GM23338 (cell line): ENCODE data around the gene PLXNB2. TPM values are rescaled to one million over a fixed set of nuclear protein-coding genes. Genes with fewer than 3 reads are reported as not detected.

Experiments
- ATAC-seq: fragments of 200-7000 bp; cut with Tn5 transposase; 3 replicates; pipeline ENCODE4 v1.9.1; 2020
- DNase-seq: peaks from one replicate; pipeline ENCODE4 v3.0.0-alpha.2; 2015; ENCODE audit warnings: low spot score
- H2AFZ ChIP-seq: fragments of 200-600 bp; sonication (generic); 2 replicates; pipeline ENCODE4 v1.8.0; 2016; ENCODE audit warnings: antibody characterized with exemption, mild to moderate bottlenecking, moderate library complexity
- H3F3A ChIP-seq: fragments of 200-600 bp; sonication (generic); replicated peaks from 2 replicates; pipeline ENCODE4 v1.8.0; 2017; ENCODE audit warnings: antibody characterized with exemption, mixed run types, low read depth
- H3K27ac ChIP-seq: fragments of 200-600 bp; sonication (generic); 2 replicates; pipeline ENCODE4 v1.6.1; 2016; ENCODE audit warnings: low read depth
- H3K27me3 ChIP-seq: fragments of 200-600 bp; sonication (generic); 2 replicates; pipeline ENCODE4 v1.8.0; 2016; ENCODE audit warnings: mild to moderate bottlenecking, mixed run types, moderate library complexity; ENCODE audit not compliant: insufficient read depth
- H3K36me3 ChIP-seq: fragments of 200-600 bp; sonication (generic); 2 replicates; pipeline ENCODE4 v1.8.0; 2016; ENCODE audit warnings: mild to moderate bottlenecking; ENCODE audit not compliant: insufficient read depth
- H3K4me1 ChIP-seq: fragments of 200-600 bp; sonication (generic); 2 replicates; pipeline ENCODE4 v1.8.0; 2016; ENCODE audit warnings: mild to moderate bottlenecking, moderate library complexity; ENCODE audit not compliant: insufficient read depth
- H3K4me2 ChIP-seq: fragments of 200-600 bp; sonication (generic); 2 replicates; pipeline ENCODE4 v1.7.1; 2017; ENCODE audit warnings: mixed run types
- H3K4me3 ChIP-seq: fragments of 200-600 bp; sonication (generic); 2 replicates; pipeline ENCODE4 v1.6.1; 2016; ENCODE audit warnings: mixed run types
- H3K79me2 ChIP-seq: fragments of 200-600 bp; sonication (generic); replicated peaks from 2 replicates; pipeline ENCODE4 v1.8.0; 2017; ENCODE audit warnings: mild to moderate bottlenecking; ENCODE audit not compliant: insufficient read depth
- H3K9me2 ChIP-seq: fragments of 200-600 bp; sonication (generic); 2 replicates; pipeline ENCODE4 v1.8.0; 2017; ENCODE audit not compliant: insufficient read depth
- H4K20me1 ChIP-seq: fragments of 200-600 bp; sonication (generic); replicated peaks from 2 replicates; pipeline ENCODE4 v1.8.0; 2017; ENCODE audit warnings: mild to moderate bottlenecking; ENCODE audit not compliant: insufficient read depth
- H3K27ac Mint-ChIP-seq: 2 replicates; pipeline ENCODE4 v1.8.0; 2020; ENCODE audit warnings: inconsistent platforms, mild to moderate bottlenecking, moderate library complexity, mixed read lengths
- H3K27me3 Mint-ChIP-seq: 3 replicates; pipeline ENCODE4 v1.8.0; 2022; ENCODE audit warnings: low read depth, mild to moderate bottlenecking, moderate library complexity, mixed read lengths, inconsistent platforms; ENCODE audit not compliant: insufficient read depth, poor library complexity
- H3K36me3 Mint-ChIP-seq: 3 replicates; pipeline ENCODE4 v1.8.0; 2021; ENCODE audit warnings: low read depth, mild to moderate bottlenecking, inconsistent platforms, moderate library complexity, mixed read lengths
- H3K4me1 Mint-ChIP-seq: 3 replicates; pipeline ENCODE4 v1.8.0; 2020; ENCODE audit warnings: mild to moderate bottlenecking, inconsistent platforms, mixed read lengths
- H3K4me3 Mint-ChIP-seq: 3 replicates; pipeline ENCODE4 v1.8.0; 2021; ENCODE audit warnings: moderate library complexity, mild to moderate bottlenecking, inconsistent platforms, mixed read lengths
- H3K9me3 Mint-ChIP-seq: 3 replicates; pipeline ENCODE4 v1.8.0; 2020; ENCODE audit warnings: moderate library complexity, mild to moderate bottlenecking, inconsistent platforms, mixed read lengths
- CREB1 ChIP-seq: fragments of 250-450 bp; sonication (Bioruptor Pico); IDR thresholded peaks from 2 replicates; pipeline ENCODE4 v1.5.0; 2020; ENCODE audit warnings: low read depth, mild to moderate bottlenecking, moderate library complexity
- CTCF ChIP-seq, 2 experiments: fragments of 200-600 bp in 1 of 2; sonication (generic) in 1 of 2; conservative IDR thresholded peaks; 2 replicates each; pipeline versions ENCODE4 v1.5.1 to v1.6.1; 2016 to 2017; ENCODE audit warnings: antibody characterized with exemption in 2 of 2, low read depth in 2 of 2, mild to moderate bottlenecking in 2 of 2, moderate library complexity in 1 of 2
- EZH2 ChIP-seq: fragments of 200-600 bp; sonication (generic); IDR thresholded peaks from one replicate; pipeline ENCODE4 v1.8.0; 2017; ENCODE audit warnings: antibody characterized with exemption, mild to moderate bottlenecking, low read depth; ENCODE audit not compliant: unreplicated experiment
- EZH2phosphoT487 ChIP-seq: fragments of 200-600 bp; sonication (generic); IDR thresholded peaks from one replicate; pipeline ENCODE4 v1.8.1; 2018; ENCODE audit warnings: antibody characterized with exemption; ENCODE audit not compliant: unreplicated experiment
- JUNB ChIP-seq: IDR thresholded peaks from one replicate; pipeline ENCODE4 v1.6.1; 2016; ENCODE audit warnings: antibody characterized with exemption; ENCODE audit not compliant: unreplicated experiment
- NANOG ChIP-seq: IDR thresholded peaks from 2 replicates; pipeline ENCODE4 v1.6.1; 2016; ENCODE audit warnings: antibody characterized with exemption, borderline replicate concordance
- POLR2AphosphoS5 ChIP-seq: IDR thresholded peaks from 2 replicates; pipeline ENCODE4 v1.6.1; 2016; ENCODE audit warnings: antibody characterized with exemption, low read depth
- STAT1 ChIP-seq: IDR thresholded peaks from one replicate; pipeline ENCODE4 v1.6.1; 2016; ENCODE audit warnings: antibody characterized with exemption; ENCODE audit not compliant: unreplicated experiment
- ZNF114 ChIP-seq: fragments of 250-450 bp; sonication (Bioruptor Pico); IDR thresholded peaks from 2 replicates; pipeline ENCODE4 v1.5.0; 2020; ENCODE audit warnings: mild to moderate bottlenecking, moderate library complexity
- ZNF331 ChIP-seq: fragments of 250-450 bp; sonication (Bioruptor Pico); IDR thresholded peaks from 2 replicates; pipeline ENCODE4 v1.5.0; 2020; ENCODE audit warnings: low read depth, mild to moderate bottlenecking, moderate library complexity
- polyA plus RNA-seq: library from polyadenylated mRNA; unstranded; fragments of >200 nt; fragmentation: Nextera tagmentation; extraction: Ambion mirVana; gene quantifications from 2 replicates; pipeline ENCODE4 v1.2.1, GENCODE V29; 2016
- total RNA-seq: library from RNA; depleted of rRNA; stranded (reverse); fragments of >200 nt; shearing (Covaris generic); gene quantifications from 2 replicates; pipeline ENCODE4 v1.2.3, GENCODE V29; 2014
- TF ChIP-seq, protein P1 (sequence below): IDR thresholded peaks from one replicate; pipeline ENCODE4 v1.6.1; 2018; ENCODE audit warnings: antibody characterized with exemption; ENCODE audit not compliant: unreplicated experiment
- TF ChIP-seq, protein P2 (sequence below): IDR thresholded peaks from 2 replicates; pipeline ENCODE4 v1.6.1; 2016; ENCODE audit warnings: antibody characterized with exemption

PLXNB2 gene
- total and polyA plus RNA-seq, 2 experiments from 2014 or later = 29.1 to 66.3 TPM

DNA sequence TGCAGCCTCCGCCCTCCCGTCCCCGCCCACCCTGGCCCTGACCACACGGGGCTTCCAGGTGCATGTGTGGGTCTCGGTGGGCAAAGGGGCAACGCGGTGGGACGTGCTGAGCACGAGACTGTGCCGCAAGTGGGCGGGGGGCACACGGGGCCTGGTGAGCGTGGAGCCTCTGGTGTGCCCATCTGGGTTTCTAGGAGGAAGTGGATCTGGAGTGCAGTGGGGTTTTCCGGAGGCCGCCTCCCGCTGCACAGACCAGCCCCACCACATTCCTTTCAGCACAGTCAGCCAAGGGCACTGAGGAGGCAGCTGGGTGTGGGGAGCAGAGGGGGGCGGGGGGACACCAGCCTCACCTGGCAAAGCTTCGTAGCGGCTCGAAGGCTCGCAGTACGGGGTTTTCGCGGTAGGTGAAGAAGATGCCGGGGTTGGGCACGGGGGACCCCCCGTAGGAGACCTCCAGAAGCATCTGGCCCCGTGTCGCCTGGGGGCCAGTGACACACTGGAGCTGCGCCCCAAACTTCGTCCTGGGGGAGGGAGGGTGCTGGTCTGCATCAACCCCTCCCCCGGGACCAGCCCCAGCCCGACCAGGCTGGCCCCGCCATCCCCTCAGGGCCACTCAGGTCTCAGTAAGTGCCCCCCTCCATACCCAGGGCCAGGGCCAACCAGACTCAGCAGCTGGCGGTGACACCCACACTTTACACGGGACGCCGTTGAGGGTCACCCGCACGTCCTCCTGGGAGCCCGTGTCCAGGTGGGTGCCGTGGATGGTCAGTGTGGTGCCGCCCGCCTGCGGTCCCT is 24.9 kb downstream of the PLXNB2 start:
- H3K4me3 Mint-ChIP-seq = no peak overlapping the region
- Histone ChIP-seq H3K27ac (no peak overlapping the region), H4K20me1 (no peaks in the 10 kb centered on the region), H3K79me2 (no peaks in the 10 kb centered on the region), H3K27me3 (no peaks in the 10 kb centered on the region), H3F3A (no peaks in the 10 kb centered on the region), H2AFZ (no peak overlapping the region), H3K9me2 (no peaks in the 10 kb centered on the region), H3K4me1 (no peaks in the 10 kb centered on the region), H3K4me2 (no peak overlapping the region), H3K4me3 (no peak overlapping the region), H3K36me3 (no peaks in the 10 kb centered on the region)
- ATAC-seq (peak; percentile 29; the same call in 2 of the 3 replicates), DNase-seq (no peak)
- peaks cover 9% of the 10 kb centered on the region for H3K27me3 Mint-ChIP-seq
- H3K27ac Mint-ChIP-seq = no peak overlapping the region
- no peaks in the 10 kb centered on the region for H3K9me3 Mint-ChIP-seq
- TF ChIP-seq, protein P1, sequence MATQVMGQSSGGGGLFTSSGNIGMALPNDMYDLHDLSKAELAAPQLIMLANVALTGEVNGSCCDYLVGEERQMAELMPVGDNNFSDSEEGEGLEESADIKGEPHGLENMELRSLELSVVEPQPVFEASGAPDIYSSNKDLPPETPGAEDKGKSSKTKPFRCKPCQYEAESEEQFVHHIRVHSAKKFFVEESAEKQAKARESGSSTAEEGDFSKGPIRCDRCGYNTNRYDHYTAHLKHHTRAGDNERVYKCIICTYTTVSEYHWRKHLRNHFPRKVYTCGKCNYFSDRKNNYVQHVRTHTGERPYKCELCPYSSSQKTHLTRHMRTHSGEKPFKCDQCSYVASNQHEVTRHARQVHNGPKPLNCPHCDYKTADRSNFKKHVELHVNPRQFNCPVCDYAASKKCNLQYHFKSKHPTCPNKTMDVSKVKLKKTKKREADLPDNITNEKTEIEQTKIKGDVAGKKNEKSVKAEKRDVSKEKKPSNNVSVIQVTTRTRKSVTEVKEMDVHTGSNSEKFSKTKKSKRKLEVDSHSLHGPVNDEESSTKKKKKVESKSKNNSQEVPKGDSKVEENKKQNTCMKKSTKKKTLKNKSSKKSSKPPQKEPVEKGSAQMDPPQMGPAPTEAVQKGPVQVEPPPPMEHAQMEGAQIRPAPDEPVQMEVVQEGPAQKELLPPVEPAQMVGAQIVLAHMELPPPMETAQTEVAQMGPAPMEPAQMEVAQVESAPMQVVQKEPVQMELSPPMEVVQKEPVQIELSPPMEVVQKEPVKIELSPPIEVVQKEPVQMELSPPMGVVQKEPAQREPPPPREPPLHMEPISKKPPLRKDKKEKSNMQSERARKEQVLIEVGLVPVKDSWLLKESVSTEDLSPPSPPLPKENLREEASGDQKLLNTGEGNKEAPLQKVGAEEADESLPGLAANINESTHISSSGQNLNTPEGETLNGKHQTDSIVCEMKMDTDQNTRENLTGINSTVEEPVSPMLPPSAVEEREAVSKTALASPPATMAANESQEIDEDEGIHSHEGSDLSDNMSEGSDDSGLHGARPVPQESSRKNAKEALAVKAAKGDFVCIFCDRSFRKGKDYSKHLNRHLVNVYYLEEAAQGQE = no peak
- TF ChIP-seq, protein P2, sequence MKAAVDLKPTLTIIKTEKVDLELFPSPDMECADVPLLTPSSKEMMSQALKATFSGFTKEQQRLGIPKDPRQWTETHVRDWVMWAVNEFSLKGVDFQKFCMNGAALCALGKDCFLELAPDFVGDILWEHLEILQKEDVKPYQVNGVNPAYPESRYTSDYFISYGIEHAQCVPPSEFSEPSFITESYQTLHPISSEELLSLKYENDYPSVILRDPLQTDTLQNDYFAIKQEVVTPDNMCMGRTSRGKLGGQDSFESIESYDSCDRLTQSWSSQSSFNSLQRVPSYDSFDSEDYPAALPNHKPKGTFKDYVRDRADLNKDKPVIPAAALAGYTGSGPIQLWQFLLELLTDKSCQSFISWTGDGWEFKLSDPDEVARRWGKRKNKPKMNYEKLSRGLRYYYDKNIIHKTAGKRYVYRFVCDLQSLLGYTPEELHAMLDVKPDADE = no peak
- TF ChIP-seq ZNF114 (CRISPR knock-in tag) = no peak
- peaks cover 44% of the 10 kb centered on the region for H3K36me3 Mint-ChIP-seq
- no peaks in the 10 kb centered on the region for H3K4me1 Mint-ChIP-seq

GRCh38 chr22:50281957-50282356 is 25.5 kb downstream of the PLXNB2 start:
- H4K20me1 ChIP-seq = no peaks in the 10 kb centered on the region
- no peaks in the 10 kb centered on the region for H3K27me3 ChIP-seq
- H3K36me3 ChIP-seq = 0 out of 2 replicates have a peak, but pooled peaks cover 4% of the 10 kb centered on the region
- DNase-seq (no peak), ATAC-seq (no peak)
- no peak overlapping the region for H2AFZ ChIP-seq
- no peaks in the 10 kb centered on the region for H3K4me1 Mint-ChIP-seq
- H3K27ac ChIP-seq = no peak overlapping the region
- no peak overlapping the region for H3K4me3 ChIP-seq
- peaks cover 11% of the 10 kb centered on the region for H3K27me3 Mint-ChIP-seq
- H3K9me2 ChIP-seq = no peaks in the 10 kb centered on the region
- H3K9me3 Mint-ChIP-seq = peaks cover 2% of the 10 kb centered on the region; the same call in 1 of the 3 replicates
- no peak overlapping the region for H3K27ac Mint-ChIP-seq
- no peak overlapping the region for H3K4me3 Mint-ChIP-seq
- H3K36me3 Mint-ChIP-seq = peaks cover 50% of the 10 kb centered on the region
- no peaks in the 10 kb centered on the region for H3F3A ChIP-seq
- no peaks in the 10 kb centered on the region for H3K4me1 ChIP-seq
- no peak overlapping the region for H3K4me2 ChIP-seq
- no peaks in the 10 kb centered on the region for H3K79me2 ChIP-seq
- no peak for TF ChIP-seq EZH2phosphoT487
- TF ChIP-seq, protein P1 = no peak
- no peak for TF ChIP-seq NANOG
- TF ChIP-seq POLR2AphosphoS5 = no peak
- TF ChIP-seq, protein P2 = no peak
- TF ChIP-seq CTCF (conservative IDR thresholded peaks at IDR 0.05; ENCODE audit: low read depth in 2 of 2) = no peak
- TF ChIP-seq JUNB = no peak
- no peak for TF ChIP-seq EZH2
- no peak for TF ChIP-seq ZNF331
- TF ChIP-seq CREB1 = no peak
- no peak for TF ChIP-seq ZNF114 (CRISPR knock-in tag)
- TF ChIP-seq STAT1 = no peak
